Activated CD8-positive, alpha-beta memory T cell treated with anti-CD3 and anti-CD28 coated beads for 24 hours (primary cell): ENCODE results near the gene SMPD2.

Experiments used
- DNase-seq: peaks from one replicate; pipeline ENCODE4 v3.0.0-alpha.2; 2020

SMPD2 gene, protein sequence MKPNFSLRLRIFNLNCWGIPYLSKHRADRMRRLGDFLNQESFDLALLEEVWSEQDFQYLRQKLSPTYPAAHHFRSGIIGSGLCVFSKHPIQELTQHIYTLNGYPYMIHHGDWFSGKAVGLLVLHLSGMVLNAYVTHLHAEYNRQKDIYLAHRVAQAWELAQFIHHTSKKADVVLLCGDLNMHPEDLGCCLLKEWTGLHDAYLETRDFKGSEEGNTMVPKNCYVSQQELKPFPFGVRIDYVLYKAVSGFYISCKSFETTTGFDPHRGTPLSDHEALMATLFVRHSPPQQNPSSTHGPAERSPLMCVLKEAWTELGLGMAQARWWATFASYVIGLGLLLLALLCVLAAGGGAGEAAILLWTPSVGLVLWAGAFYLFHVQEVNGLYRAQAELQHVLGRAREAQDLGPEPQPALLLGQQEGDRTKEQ

DNA sequence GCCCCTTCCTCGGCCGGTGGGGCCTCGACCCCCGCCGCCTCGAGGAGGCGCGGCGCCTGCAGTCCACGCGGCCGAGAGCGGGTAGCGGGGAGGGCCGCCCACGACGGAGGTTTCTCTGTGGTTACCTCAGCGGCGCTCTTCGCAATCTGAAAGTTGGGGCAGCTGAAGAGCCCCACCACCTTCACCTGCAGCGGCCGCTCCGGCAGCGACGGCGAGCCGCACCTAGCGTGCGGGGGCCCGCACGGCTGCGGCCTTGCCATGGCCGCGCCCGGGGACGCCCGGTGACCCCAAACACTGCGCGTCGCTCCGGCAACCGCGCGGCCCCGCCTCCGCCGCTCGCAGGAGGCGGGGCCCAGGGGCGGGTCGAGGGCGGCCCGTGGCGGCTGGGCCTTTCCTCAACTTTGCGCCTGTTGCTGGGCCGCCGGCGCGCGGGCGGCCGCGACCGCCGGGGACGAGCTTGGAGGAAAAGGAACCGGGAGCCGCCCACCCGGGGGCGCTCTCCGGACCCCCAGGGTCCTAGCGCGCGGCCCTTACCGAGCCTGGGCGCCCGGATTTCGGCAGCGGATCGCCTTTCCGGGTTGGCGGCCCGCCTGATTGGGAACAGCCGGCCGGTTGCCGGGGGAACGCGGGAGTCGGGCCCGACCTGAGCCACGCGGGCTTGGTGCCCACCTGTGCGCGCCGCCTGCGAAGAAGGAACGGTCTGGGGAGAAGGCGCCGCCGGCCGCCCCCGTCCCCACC, at the start of gene SMPD2, which contains the start of gene PPIL6:
TSS of gene SMPD2 (plus strand) at position 394 of the 738 bp plus-strand sequence. CDS start 398 bp downstream, outside the sequence.
TSS of gene PPIL6 (minus strand) at position 298 of the 738 bp plus-strand sequence. CDS start at position 260, 38 bp downstream.
- DNase-seq, result peak; percentile 90

DNA sequence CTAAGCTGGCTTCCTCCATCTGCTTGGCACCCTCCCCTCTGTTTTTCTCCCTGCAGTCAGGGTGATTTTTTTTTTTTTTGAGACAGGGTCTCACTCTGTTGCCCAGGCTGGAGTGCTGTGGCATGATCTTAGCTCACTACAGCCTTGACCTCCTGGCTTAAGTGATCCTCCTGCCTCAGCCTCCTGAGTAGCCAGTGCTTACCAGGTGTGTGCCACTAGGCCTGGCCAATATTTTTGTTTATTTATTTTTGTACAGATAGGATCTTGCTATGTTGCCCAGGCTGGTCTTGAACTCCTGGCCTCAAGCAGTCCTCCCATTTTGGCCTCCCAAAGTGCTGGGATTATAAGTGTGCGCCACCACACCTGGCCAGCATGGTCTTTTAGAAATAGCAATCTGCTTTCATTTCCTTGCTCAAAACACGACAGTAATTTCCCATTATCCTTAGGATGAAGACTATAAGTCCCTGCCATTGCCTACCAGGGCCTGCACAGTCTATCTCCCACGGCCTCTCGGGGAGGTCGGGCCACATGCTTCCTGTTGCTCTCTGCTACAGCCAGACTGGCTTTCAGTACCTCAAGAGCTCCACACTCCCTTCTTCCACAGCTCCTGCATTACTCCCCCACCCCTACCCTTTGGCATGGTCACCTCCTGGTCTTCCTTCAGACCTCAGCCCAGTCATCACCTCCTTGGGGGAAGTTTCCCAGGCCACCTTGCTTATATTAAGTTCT, 47.2 kb upstream of the SMPD2 start:
- no peak for DNase-seq

DNA sequence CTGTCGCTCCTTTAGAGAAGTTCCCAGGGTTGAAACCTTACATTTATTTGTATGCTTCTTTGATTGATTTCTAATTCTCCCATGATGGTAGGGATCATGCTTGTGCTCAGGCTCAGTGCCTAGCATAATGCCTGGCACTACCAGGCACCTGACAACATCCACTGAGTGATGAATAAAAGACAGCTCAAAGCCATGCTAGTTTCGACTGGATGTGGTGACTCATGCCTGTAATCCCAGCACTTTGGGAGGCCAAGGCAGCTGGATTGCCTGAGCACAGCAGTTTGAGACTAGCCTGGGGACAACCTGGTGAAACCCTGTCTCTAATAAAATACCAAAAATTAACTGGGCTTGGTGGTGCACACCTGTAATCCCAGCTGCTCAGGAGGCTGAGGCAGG, 46.6 kb upstream of the SMPD2 start:
- no peak for DNase-seq

DNA sequence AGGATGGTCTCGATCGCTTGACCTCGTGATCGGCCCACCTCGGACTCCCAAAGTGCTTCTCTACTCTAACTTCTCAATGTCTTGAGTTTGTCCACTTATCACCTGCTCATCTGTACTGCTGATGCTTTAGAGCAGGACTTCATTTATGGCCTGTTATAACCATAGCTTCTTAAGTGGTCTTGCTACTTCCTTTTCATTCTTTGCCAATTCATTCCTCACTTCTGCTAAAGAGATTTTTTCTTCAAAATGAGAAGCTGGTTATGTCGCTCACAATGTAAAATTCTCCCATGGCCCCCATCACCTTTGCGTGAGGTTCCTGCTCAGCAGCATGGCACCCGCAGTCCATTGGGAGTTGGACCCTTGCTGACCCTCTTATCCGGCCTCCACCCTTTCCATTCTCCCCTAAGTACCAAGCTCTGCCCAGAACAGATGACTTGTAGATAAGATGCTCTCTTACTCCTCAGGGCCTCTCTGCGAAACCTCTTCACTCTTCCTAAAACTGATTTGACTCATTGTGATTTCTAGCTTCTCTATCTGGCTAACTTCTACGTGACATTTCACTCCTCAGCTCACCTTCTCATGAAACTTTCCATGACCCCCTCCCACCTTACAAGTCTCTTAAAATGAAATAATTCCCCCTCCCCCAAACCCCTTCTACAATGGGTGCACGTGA, 44.3 kb upstream of the SMPD2 start:
- no peak for DNase-seq

DNA sequence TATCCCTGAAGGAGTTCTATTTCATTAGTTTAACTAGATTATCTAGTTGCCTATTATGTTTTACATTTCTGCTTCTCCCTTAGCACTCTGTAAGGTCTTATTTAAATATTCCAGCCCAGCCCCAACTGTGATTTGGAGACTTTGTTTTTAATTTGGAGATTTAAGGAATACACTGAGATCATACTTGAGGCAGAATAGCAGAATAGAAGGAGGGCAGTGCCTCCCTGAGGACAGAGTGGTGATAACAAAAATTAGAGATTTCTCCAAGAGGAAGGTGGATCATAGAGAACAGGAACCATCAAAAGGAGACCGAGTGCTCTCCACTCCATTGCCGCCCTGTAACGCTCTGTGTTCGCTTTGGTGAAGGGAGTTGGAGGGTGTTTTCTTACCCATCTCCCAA, 43.5 kb upstream of the SMPD2 start:
- DNase-seq, result no peak

DNA sequence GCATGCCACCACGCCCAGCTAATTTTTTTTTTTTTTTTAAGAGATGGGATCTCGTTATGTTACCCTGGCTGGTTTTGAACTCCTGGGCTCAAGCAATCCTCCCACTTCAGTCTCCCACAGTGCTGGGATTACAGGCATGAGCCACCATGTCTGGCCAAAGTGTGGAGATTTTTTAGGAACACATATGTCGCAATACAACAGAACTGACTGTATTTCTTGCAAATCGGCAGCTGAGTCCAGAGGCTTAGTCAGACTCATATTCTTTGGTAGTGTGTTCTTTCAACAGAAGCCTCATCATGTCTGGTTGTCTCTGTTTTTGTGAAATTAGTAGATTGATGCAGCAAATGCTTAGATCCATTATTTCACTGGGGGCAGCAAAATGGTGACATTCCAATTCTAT, 34.3 kb upstream of the SMPD2 start:
- DNase-seq, result no peak

DNA sequence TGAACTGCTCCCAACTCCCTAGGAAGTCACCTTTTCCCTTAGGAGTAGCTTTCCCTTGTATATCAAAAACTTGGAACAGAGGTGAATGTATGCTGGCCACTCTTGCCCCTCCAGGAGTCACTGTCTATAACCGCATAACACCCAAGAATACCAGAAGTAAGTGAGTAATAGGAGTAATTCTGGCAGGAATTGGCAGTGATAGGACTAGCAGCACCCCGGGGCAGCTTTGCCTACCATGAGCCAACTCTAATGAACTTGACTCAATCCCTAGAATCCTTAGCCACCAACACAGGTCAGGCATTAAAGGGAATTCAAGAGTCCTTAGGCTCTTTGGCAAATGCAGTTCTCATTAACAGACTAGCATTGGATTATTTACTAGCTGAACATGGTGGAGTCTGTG, 29.5 kb upstream of the SMPD2 start:
- DNase-seq, result no peak

DNA sequence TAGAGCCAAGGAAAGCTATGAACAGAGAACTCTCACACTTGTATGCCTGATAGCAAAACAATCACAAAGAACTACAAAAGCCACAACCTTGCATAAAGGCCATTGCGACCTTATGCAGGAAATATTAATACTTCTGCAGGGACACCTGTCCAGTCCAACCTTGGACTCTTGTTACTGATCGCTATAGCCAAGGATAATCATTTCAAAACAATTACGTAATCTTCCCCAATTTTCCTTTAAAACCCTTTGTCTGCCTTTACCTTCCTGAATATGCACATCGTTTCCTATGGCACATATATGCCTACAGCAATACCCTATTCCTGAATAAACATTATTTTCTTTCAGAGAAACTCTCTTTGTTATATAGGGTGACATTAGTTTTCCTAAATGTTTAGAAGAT, 22.9 kb upstream of the SMPD2 start:
- DNase-seq, result no peak

DNA sequence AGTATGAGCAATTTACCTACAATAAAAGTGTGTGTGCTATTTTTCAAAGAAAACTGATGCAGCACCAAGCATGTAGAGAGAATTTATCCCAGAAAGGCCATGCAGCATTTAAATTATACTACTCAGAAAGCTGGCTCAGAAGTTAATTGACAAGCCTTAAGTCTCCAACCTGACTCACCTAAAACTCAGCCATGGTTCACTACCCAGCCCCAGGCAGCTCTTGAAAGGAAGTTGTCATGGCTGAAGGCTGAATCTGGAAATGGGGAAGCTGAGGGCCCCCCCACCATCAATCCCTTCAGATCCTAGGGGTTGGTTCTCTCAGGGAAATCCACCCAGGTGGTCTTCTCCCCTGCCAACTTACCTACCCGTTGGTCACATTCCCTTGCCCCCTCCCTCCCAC, 19.8 kb upstream of the SMPD2 start:
- DNase-seq, result no peak

DNA sequence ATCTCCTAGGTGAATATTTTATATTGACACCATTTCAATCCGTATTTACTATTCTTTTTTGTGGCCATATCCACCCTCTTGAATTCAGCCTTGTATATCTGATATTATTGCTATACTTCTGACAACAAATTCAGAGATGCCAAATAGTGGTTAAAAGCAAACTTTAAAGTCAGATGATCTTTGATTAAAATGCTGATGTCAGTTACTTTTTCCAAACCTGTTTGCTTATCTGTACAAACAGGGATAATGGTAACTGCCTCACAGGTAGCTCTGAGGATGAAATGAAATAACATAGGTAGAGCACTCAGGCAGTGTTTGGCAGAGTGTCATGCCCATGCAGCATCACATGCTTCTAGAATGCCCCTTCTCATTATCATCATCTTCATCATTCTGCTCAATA, 19.3 kb upstream of the SMPD2 start:
- no peak for DNase-seq

DNA sequence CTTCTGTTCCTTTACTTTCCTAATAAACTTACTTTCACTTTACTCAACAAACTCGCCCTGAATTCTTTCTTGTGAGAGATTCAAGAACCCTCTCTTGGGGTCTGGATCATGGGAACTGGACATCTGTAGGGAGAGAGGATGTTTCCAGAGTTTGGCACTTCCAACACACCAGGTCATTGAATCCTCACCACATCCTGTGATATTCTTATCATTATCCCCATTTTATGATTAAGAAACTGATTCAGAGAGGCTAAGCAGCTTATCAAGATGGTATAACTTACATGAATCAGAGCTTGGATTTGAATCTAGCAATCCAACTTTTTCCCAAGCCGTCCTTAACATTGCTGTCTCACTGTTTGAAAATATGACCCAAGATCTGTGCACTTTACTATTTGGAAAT, 15.6 kb upstream of the SMPD2 start:
- DNase-seq, result no peak

DNA sequence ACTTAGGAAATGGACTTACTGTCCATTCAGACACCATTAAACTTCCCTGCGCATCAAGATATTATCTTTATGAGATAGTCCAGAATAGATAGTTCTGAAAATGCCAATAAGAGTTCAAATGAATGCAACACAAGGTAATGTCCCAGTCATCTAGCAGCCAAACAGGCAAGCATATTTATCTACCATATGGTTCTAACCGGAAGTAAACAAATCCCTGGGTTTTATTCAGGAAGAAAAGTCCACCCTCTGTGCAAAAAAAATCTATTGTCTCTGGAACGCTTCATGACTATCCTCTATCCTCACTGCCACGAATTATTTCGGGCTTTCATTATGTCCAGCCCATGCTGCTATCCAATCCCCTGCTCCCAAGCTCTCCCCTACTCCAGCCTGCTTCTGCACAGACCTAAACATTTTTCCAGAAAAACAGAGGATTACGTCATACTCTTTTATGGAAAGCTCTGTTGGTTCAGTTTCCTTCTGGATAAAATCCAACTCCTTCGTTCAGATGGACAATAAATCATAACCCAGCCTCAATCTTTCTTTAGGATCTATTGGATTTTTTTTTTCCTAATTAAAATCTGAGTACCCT, 11.5 kb upstream of the SMPD2 start:
- no peak for DNase-seq

DNA sequence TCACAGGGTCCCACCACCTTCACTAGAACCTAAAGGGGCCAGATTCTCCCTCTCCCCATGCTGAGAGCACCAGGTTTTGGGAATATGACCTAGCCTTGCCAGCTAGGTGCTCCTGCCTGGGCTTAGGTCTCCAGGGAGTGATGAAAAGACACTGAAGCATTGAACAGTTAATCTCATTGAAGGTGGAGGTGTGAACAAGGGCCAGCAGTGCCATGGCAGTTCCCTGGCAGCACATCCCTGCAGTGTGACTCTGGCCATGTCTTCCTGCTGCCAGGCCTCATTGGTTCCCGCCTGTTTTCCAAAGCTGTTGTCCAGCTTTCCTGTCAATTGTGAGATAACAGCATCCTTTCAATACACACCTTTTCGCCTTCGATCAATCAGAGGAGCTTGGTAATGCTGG, 11.0 kb upstream of the SMPD2 start:
- no peak for DNase-seq

DNA sequence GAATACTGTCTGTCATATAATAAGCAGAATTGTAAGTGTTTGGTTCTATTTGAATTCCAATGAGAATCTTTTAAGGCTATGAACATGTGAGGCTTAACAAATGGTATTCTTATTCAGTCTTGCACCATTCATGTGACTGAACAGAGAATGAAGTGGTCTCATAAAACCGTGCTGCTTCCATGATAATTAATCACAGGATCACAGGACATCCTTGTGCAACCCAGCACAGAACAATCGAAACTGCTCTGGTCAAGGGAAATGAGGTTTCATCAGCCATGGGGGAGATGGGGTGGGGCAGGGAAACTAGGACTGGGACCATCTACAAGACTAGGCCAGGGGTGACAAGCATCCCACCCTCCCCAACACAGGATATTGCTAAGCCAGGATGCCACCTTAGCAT, 6.1 kb upstream of the SMPD2 start:
- no peak for DNase-seq

DNA sequence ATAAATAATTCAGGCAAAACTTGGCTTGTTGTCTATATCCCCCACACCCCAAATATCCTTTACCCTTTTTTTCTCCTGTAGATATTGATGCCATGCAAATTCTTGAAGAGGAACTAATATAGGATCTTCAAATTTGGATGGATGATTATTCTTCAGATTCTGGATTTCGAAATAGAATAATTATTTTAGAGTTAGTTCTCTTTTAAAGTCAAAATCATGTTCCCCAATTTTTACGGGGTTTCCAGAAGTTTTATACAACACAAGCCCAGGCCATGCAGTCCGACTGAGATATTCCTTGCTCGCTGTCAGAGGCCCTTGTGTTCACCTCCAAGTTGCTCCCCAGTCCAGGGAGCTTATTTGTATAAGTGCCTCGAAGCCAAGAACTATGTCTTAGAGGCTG, 4.5 kb upstream of the SMPD2 start:
- no peak for DNase-seq

DNA sequence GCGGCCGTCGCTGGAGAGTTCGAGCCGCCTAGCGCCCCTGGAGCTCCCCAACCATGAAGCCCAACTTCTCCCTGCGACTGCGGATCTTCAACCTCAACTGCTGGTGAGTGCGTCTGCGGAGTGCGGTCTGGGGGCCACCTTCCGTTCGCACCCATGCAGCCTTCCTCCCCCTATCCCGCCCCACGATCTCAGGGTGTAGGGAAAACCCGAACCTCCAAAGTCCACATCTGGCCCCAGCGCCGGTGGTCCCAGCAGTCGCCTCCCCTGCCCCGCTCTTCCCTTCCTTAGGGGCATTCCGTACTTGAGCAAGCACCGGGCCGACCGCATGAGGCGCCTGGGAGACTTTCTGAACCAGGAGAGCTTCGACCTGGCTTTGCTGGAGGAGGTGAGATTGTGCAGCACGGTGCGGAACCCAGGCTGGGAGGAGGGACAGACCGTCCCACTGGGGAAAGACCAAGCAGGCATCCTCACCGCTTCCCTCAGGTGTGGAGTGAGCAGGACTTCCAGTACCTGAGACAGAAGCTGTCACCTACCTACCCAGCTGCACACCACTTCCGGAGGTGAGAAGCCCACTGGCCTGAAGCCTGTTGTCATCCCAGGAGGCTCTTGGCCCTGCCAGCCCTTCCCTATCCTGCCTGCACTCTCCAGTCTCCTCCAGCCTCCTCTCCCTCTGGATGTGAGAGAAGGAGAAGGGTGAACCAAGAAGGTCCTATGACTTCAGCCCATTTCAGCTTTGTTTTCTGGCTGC, 719 bp downstream of the SMPD2 start:
- DNase-seq, result peak; percentile 79

DNA sequence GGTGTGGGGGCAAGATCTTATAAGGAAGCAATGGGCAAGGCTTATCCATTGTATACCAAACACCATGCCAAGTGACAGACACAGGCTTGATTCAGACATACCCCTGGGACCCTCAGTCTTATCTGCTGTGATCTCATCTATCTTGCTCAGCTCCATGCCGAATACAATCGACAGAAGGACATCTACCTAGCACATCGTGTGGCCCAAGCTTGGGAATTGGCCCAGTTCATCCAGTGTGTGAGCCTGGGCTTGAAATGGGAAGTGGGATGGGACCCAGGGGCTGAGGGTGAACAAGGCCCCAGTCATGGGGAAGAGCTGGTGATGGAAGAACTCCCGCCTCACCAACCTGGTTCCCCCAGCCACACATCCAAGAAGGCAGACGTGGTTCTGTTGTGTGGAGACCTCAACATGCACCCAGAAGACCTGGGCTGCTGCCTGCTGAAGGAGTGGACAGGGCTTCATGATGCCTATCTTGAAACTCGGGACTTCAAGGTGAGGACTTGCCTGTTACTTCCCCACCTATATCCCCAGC, 1.9 kb downstream of the SMPD2 start:
- no peak for DNase-seq

DNA sequence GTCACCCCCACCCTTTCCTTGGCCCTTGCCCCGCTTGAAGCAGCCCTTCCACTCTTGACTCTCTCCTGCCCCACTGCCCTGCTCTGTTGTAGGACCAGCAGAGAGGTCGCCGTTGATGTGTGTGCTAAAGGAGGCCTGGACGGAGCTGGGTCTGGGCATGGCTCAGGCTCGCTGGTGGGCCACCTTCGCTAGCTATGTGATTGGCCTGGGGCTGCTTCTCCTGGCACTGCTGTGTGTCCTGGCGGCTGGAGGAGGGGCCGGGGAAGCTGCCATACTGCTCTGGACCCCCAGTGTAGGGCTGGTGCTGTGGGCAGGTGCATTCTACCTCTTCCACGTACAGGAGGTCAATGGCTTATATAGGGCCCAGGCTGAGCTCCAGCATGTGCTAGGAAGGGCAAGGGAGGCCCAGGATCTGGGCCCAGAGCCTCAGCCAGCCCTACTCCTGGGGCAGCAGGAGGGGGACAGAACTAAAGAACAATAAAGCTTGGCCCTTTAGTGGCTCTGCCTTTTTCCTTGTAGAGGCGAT, 3.0 kb downstream of the SMPD2 start:
- no peak for DNase-seq

DNA sequence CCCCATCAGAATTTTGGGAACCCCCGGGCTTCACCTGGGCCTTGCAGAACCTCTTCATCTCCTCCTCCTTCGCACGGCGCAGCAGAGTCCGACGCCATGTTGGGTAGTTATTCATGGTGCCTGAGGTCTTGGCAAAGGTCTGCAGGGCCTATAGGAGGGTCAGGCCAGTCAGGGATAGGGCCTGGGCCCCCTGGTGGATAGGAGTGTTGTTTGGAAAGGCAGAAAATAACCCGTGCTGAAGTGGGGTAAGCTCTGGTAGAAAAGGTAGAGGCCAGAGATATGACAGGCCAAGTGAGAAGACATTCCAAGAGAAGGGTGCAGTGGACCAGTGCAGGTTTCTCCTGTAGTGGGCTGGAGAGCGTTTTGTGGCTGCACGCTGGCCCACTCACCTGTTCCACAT, 4.9 kb downstream of the SMPD2 start:
- DNase-seq, result no peak

DNA sequence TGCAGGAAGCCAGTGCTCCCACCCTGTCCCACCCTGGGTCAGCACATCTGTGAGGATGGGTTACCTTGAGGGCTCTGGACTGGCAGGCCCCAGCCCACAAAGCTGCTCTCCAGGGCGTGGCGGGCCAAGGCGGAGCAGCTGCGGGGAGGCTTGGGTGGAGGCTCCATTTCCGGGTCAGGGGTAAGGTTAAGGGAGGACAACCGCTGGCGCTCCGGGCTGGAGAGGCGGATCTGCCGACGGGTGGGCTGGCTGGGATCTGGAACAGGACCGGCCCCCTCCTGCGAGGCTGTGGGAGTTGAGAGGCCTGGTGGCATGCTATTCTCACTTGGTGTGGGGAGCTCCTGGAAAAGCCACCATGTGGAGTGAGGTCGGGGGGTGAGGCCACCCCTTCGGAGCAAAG, 5.5 kb downstream of the SMPD2 start:
- no peak for DNase-seq

DNA sequence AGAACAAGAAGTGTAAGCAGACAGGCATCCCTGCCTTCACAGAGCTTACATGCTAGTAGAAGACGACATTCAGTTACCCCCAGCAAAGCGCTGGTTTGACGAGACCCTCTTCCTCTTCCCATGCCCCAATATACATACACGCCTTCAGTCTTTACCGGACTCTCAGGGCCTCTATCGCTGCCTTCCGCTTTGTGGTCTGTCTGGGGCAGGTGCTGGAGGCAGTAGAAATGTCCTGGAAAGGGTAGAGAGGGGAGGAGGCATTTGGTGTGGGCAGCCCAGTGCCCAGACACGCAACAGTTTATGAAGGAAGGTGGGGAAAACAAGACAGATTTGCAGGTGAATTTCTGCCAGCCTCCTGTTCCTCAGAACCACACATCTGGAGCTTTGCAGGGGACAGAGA, 6.0 kb downstream of the SMPD2 start:
- DNase-seq, result peak; percentile 37
